CD14-positive monocyte (primary cell): ENCODE results near the gene CCDC92B. TPM values are rescaled to one million over a fixed set of nuclear protein-coding genes. Genes with fewer than 3 reads are reported as not detected.

Source experiments
- DNase-seq, 3 donors: peaks; one replicate each; pipeline ENCODE4 v3.0.0-alpha.2; 2011 to 2022
- H2AFZ ChIP-seq: 2 replicates; pipeline ENCODE4 v1.6.0; 2012; ENCODE audit warnings: mild to moderate bottlenecking, low read depth, low read length, inconsistent platforms; ENCODE audit not compliant: insufficient read depth, poor library complexity, severe bottlenecking
- H3K27ac ChIP-seq, 2 donors: 1 replicate in 1 of 2; 2 replicates in 1 of 2; pipeline ENCODE4 v1.5.1; 2012 to 2013; ENCODE audit warnings: low read length in 2 of 2, control low read depth in 1 of 2, inconsistent platforms in 1 of 2, low read depth in 1 of 2, mild to moderate bottlenecking in 1 of 2
- H3K27me3 ChIP-seq, 2 donors: one replicate each; pipeline versions ENCODE4 v1.6.0 to v1.6.1; 2011 to 2013; ENCODE audit warnings: low read length in 2 of 2; ENCODE audit not compliant: control insufficient read depth in 2 of 2, insufficient read depth in 2 of 2
- H3K36me3 ChIP-seq, 2 donors: replicated peaks in 1 of 2; 1 replicate in 1 of 2; 2 replicates in 1 of 2; pipeline versions ENCODE4 v1.5.1 to v1.6.1; 2012 to 2013; ENCODE audit warnings: low read length in 2 of 2, control low read depth in 1 of 2, inconsistent platforms in 1 of 2, mild to moderate bottlenecking in 1 of 2; ENCODE audit not compliant: insufficient read depth in 2 of 2, control insufficient read depth in 1 of 2
- H3K4me1 ChIP-seq, 2 donors: 1 replicate in 1 of 2; 2 replicates in 1 of 2; pipeline versions ENCODE4 v1.5.1 to v1.6.1; 2012 to 2013; ENCODE audit warnings: low read length in 2 of 2, control low read depth in 1 of 2, inconsistent platforms in 1 of 2, mild to moderate bottlenecking in 1 of 2, moderate library complexity in 1 of 2; ENCODE audit not compliant: insufficient read depth in 2 of 2, control insufficient read depth in 1 of 2
- H3K4me2 ChIP-seq: replicated peaks from 2 replicates; pipeline ENCODE3; 2012; ENCODE audit warnings: low read length, moderate library complexity, mild to moderate bottlenecking; ENCODE audit not compliant: poor library complexity, severe bottlenecking; ENCODE audit errors: extremely low read depth
- H3K4me3 ChIP-seq, 3 experiments: fragments of 200-600 bp in 1 of 3; sonication (generic) in 1 of 3; replicated peaks in 1 of 3; 1 replicate in 2 of 3; 2 replicates in 1 of 3; pipeline ENCODE4 v1.5.1; 2011 to 2013; ENCODE audit warnings: low read length in 3 of 3, mild to moderate bottlenecking in 3 of 3, control low read depth in 2 of 3, low read depth in 2 of 3, inconsistent platforms in 1 of 3, moderate library complexity in 1 of 3
- H3K79me2 ChIP-seq: 2 replicates; pipeline ENCODE4 v1.6.0; 2012; ENCODE audit warnings: mild to moderate bottlenecking, control low read depth, inconsistent platforms, low read length, moderate library complexity; ENCODE audit not compliant: insufficient read depth
- H3K9ac ChIP-seq: 2 replicates; pipeline ENCODE4 v1.6.0; 2017; ENCODE audit warnings: low read length, mild to moderate bottlenecking; ENCODE audit not compliant: insufficient read depth, poor library complexity, severe bottlenecking
- H3K9me3 ChIP-seq, 2 donors: replicated peaks in 1 of 2; 1 replicate in 1 of 2; 2 replicates in 1 of 2; pipeline versions ENCODE4 v1.5.1 to v1.6.1; 2012 to 2013; ENCODE audit warnings: low read length in 2 of 2, control low read depth in 1 of 2; ENCODE audit not compliant: control insufficient read depth in 1 of 2, insufficient read depth in 1 of 2
- H4K20me1 ChIP-seq: 2 replicates; pipeline ENCODE4 v1.6.0; 2012; ENCODE audit warnings: mild to moderate bottlenecking, low read length, control low read depth, moderate library complexity; ENCODE audit not compliant: insufficient read depth
- H3K27ac Mint-ChIP-seq, 7 donors: one replicate each; pipeline ENCODE4 v1.8.0; 2020; ENCODE audit warnings: mild to moderate bottlenecking in 7 of 7, mixed read lengths in 7 of 7, moderate library complexity in 6 of 7, inconsistent platforms in 2 of 7
- H3K27me3 Mint-ChIP-seq, 3 donors: one replicate each; pipeline ENCODE4 v1.8.0; 2021 to 2022; ENCODE audit warnings: low read depth in 3 of 3, mild to moderate bottlenecking in 3 of 3, mixed read lengths in 3 of 3, moderate library complexity in 3 of 3, inconsistent platforms in 1 of 3
- H3K36me3 Mint-ChIP-seq, 2 donors: one replicate each; pipeline ENCODE4 v1.8.0; 2020; ENCODE audit warnings: mixed read lengths in 2 of 2, inconsistent platforms in 1 of 2, mild to moderate bottlenecking in 1 of 2
- H3K4me1 Mint-ChIP-seq: one replicate; pipeline ENCODE4 v1.8.0; 2020; ENCODE audit warnings: mild to moderate bottlenecking, mixed read lengths
- H3K4me3 Mint-ChIP-seq, 2 donors: one replicate each; pipeline ENCODE4 v1.8.0; 2020; ENCODE audit warnings: mild to moderate bottlenecking in 2 of 2, mixed read lengths in 2 of 2, moderate library complexity in 1 of 2
- H3K9me3 Mint-ChIP-seq, 7 donors: one replicate each; pipeline ENCODE4 v1.8.0; 2020 to 2022; ENCODE audit warnings: mixed read lengths in 7 of 7, mild to moderate bottlenecking in 6 of 7, moderate library complexity in 6 of 7, inconsistent platforms in 2 of 7
- WGBS: methylation state at CpG from one replicate; pipeline ENCODE4 v1.1.5; 2013; ENCODE audit warnings: missing lambda C conversion rate; ENCODE audit not compliant: insufficient coverage; 5-methylcytosine and 5-hydroxymethylcytosine counted together
- intact Hi-C, 2 donors: fragments of 100-400 bp; cut with micrococcal nuclease; formaldehyde crosslinking; loops; one replicate each; pipeline versions ENCODE4 v1.15.0 to v1.15.1; 2023
- polyA plus RNA-seq, 3 donors: library from polyadenylated mRNA; depleted of rRNA in 1 of 3; unstranded in 2 of 3; stranded (reverse) in 1 of 3; fragments of 300-500 nt in 2 of 3; fragments of >200 nt in 1 of 3; fragmentation: Illumina TruSeq in 2 of 3; gene quantifications; 1 replicate in 2 of 3; 2 replicates in 1 of 3; pipeline ENCODE4 v1.2.3, GENCODE V29; 2012 to 2021
- TF ChIP-seq, protein P1 (sequence below): fragments of 200-600 bp; IDR thresholded peaks from one replicate; pipeline ENCODE4 v1.8.0; 2022; ENCODE audit warnings: antibody characterized with exemption, mild to moderate bottlenecking

The CCDC92B gene
- polyA plus RNA-seq, 3 donors, result not detected

DNA sequence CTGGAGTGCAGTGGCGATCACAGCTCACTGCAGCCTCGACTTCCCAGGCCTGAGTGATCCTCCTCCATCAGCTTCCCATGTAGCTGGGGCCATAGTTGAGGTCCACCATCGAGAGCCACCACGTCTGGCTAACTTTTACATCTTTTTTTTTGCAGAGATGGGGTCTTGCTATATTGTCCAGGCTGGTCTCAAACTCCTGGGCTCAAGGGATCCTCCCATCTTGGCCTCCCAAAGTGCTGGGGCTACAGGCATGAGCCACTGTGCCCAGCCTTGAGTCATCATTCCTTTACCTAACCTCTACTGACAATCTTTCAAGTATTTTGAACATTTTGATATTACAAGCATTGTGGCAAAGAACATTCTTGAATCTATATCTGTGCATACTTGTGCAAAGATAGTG is 9.4 kb upstream of the CCDC92B start:
- no peak overlapping the region for H3K9ac ChIP-seq
- no peaks in the 10 kb centered on the region for H3K36me3 Mint-ChIP-seq
- H3K4me1 ChIP-seq, result no peaks in the 10 kb centered on the region
- peak overlapping the region in 1 of 2 donors; percentile 4 for H3K4me3 Mint-ChIP-seq
- peaks cover 0 to 19% (median 5%) of the 10 kb centered on the region in 7 donors for H3K9me3 Mint-ChIP-seq
- H2AFZ ChIP-seq, result no peak overlapping the region
- no peaks in the 10 kb centered on the region for H4K20me1 ChIP-seq
- H3K27ac ChIP-seq, result no peak overlapping the region
- H3K27me3 ChIP-seq, result peaks cover 26 to 33% of the 10 kb centered on the region in 2 donors
- TF ChIP-seq, protein P1, sequence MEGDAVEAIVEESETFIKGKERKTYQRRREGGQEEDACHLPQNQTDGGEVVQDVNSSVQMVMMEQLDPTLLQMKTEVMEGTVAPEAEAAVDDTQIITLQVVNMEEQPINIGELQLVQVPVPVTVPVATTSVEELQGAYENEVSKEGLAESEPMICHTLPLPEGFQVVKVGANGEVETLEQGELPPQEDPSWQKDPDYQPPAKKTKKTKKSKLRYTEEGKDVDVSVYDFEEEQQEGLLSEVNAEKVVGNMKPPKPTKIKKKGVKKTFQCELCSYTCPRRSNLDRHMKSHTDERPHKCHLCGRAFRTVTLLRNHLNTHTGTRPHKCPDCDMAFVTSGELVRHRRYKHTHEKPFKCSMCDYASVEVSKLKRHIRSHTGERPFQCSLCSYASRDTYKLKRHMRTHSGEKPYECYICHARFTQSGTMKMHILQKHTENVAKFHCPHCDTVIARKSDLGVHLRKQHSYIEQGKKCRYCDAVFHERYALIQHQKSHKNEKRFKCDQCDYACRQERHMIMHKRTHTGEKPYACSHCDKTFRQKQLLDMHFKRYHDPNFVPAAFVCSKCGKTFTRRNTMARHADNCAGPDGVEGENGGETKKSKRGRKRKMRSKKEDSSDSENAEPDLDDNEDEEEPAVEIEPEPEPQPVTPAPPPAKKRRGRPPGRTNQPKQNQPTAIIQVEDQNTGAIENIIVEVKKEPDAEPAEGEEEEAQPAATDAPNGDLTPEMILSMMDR, result no peak
- intact Hi-C loops, result no loop called here
- H3K4me3 ChIP-seq, result no peak overlapping the region
- 68% methylated on average over 4 of the region's 4 CpGs for WGBS
- DNase-seq, result no peak
- no peaks in the 10 kb centered on the region for H3K36me3 ChIP-seq
- peaks cover 0 to 4% of the 10 kb centered on the region in 2 donors for H3K9me3 ChIP-seq
- H3K27me3 Mint-ChIP-seq, result peaks cover 54 to 69% (median 55%) of the 10 kb centered on the region in 3 donors
- peaks cover 2% of the 10 kb centered on the region for H3K4me1 Mint-ChIP-seq
- no peak overlapping the region for H3K27ac Mint-ChIP-seq
- H3K4me2 ChIP-seq, result no peak overlapping the region
- no peaks in the 10 kb centered on the region for H3K79me2 ChIP-seq

DNA sequence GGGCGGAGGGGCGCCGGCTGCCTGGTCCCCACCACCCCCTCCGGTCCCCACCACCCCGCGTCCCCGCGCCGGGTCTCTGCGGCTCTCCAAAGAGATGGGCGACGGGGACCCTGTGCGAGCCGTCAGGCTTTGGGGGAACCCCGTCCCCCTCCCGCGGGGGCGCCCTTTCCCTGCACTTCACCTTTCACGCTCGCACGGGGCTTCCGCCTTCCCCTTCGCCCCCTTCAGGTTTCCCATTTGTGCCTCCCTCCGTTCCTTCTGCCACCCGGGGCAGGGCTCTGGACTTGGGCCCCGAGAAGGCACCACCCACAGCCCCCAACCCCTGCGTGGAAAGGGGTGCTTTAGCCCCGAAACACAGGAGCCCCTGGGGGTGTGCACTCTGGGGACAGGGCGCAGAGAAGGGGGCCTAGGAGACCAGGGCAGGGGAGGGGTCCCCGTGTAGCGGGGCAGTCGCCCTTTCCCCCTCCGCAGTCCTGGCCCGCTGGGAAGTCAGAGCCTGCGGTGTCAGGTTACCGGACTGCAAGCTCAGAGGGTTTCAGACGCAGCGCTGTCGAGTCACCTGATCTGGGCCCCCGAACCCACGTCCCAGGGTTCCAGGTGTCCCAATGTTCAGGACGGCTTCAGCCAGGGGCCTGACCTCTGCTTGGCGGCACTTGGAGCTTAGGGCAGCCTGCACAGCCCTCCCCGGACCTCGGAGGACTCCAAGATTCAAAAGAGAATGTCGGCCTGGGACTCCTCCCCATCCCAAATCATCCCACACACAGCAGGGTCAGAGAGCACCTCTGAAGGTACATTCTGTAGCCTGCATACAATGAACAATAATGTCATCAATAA is 6.7 kb upstream of the CCDC92B start:
- Histone ChIP-seq H4K20me1 (no peaks in the 10 kb centered on the region), H2AFZ (no peak overlapping the region), H3K79me2 (no peaks in the 10 kb centered on the region), H3K9me3 (peaks cover 0 to 4% of the 10 kb centered on the region in 2 donors), H3K4me2 (no peak overlapping the region), H3K27me3 (peaks cover 26 to 46% of the 10 kb centered on the region in 2 donors), H3K9ac (no peak overlapping the region), H3K27ac (no peak overlapping the region), H3K36me3 (no peaks in the 10 kb centered on the region), H3K4me3 (no peak overlapping the region), H3K4me1 (no peaks in the 10 kb centered on the region)
- Mint-ChIP-seq H3K9me3 (peaks cover 0 to 19% (median 5%) of the 10 kb centered on the region in 7 donors), H3K27ac (peak overlapping the region in 1 of 7 donors; percentile 59), H3K36me3 (no peaks in the 10 kb centered on the region), H3K4me3 (peak overlapping the region in 1 of 2 donors; percentile 73), H3K27me3 (peaks cover 63 to 83% (median 73%) of the 10 kb centered on the region in 3 donors), H3K4me1 (peaks cover 2% of the 10 kb centered on the region)
- no peak for DNase-seq
- intact Hi-C loops, result no loop called here
- WGBS, result 4% methylated on average over 33 of the region's 46 CpGs
- TF ChIP-seq, protein P1, result no peak
